Cardiac fibroblast (primary cell): ENCODE data around the gene FARP2.
A peak's percentile ranks its signal among the peaks of the same experiment; 100 is the strongest.
"Not testable (repeated sequence)": the region's sequence is repeated elsewhere in the genome, so short reads cannot be mapped to it uniquely, and the experiment has no call there.

Source experiments
- DNase-seq, 2 donors: peaks; one replicate each; pipeline versions ENCODE4 v3.0.0 to v3.0.0-alpha.2; 2010; ENCODE audit warnings: low read depth in 2 of 2
- H3K4me3 ChIP-seq, 2 donors: replicated peaks in 1 of 2; 1 replicate in 1 of 2; 2 replicates in 1 of 2; pipeline ENCODE4 v1.5.1; 2011; ENCODE audit warnings: low read depth in 2 of 2, low read length in 2 of 2, mild to moderate bottlenecking in 2 of 2, moderate library complexity in 1 of 2
- TF ChIP-seq, protein P1 (sequence below): IDR thresholded peaks from one replicate; pipeline ENCODE4 v1.5.1; 2011; ENCODE audit warnings: low read depth, mild to moderate bottlenecking, low read length, inconsistent platforms

Gene FARP2

GRCh38 chr2:241389697-241390096, 33.6 kb downstream of the FARP2 start:
- DNase-seq, result no peak
- TF ChIP-seq, protein P1, sequence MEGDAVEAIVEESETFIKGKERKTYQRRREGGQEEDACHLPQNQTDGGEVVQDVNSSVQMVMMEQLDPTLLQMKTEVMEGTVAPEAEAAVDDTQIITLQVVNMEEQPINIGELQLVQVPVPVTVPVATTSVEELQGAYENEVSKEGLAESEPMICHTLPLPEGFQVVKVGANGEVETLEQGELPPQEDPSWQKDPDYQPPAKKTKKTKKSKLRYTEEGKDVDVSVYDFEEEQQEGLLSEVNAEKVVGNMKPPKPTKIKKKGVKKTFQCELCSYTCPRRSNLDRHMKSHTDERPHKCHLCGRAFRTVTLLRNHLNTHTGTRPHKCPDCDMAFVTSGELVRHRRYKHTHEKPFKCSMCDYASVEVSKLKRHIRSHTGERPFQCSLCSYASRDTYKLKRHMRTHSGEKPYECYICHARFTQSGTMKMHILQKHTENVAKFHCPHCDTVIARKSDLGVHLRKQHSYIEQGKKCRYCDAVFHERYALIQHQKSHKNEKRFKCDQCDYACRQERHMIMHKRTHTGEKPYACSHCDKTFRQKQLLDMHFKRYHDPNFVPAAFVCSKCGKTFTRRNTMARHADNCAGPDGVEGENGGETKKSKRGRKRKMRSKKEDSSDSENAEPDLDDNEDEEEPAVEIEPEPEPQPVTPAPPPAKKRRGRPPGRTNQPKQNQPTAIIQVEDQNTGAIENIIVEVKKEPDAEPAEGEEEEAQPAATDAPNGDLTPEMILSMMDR, result no peak
- no peak overlapping the region for H3K4me3 ChIP-seq

- TF ChIP-seq, protein P1, result no peak
- no peak for DNase-seq
- H3K4me3 ChIP-seq, result no peak overlapping the region
Measured at GRCh38 chr2:241390301-241391206, 34.5 kb downstream of the FARP2 start.

DNA sequence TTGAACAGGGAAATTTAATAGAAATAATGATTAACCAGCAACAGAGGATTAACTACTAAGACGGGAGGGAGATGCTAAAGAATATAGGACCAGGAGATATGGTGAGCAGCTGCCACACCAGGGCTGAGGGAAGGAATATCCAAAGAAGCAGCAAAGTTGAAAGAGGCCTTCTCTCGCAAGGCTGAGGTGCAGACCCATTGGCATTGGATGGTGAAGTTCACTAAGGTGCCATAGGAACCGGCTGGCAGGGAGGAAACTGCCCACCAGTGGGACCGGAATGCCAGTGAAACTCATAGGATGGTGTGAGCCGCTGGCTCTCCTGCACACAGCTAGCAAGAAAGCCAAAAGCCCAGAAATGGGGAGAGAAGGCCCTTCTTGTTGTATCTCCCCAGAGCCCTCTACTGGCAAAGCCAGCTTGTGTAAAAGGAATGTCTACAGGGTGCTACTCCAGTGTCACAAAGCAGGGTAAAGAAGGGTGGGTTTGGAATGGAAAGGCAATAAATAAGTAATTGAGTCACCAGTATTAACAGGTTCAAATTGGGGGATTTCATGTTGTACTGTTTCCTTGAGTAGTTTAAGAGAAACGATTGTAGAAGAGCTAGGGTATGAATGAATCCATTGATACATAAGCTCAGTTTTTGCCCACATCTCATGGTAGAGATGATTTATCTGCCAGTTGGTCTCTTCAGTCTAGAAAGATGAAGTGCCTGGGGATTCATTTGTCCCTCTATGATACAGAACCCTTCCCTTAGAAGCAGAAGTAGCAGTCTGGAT, 36.0 kb downstream of the FARP2 start:
- peak; percentile 43 to 60 for DNase-seq
- TF ChIP-seq, protein P1, result peak; percentile 44
- H3K4me3 ChIP-seq, result no peak overlapping the region

DNA sequence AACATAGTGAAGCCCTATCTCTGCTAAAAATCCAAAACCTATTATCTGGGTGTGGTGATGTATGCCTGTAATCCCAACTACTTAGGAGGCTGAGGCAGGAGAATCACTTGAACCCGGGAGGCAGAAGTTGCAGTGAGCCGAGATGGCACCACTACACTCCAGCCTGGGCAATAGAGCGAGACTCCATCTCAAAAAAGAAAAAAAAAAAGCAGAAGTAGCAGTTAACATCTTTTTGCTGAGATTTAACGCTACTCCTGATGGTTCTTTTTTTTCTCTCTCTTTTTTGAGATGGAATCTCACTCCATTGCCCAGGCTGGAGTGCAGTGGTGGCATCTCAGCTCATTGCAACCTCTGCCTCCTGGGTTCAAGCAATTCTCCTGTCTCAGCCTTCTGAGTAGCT, 36.7 kb downstream of the FARP2 start:
- DNase-seq, H3K4me3 ChIP-seq: not testable (repeated sequence)

GRCh38 chr2:241393524-241394196, 37.6 kb downstream of the FARP2 start:
- no peak for DNase-seq
- TF ChIP-seq, protein P1, result no peak

DNA sequence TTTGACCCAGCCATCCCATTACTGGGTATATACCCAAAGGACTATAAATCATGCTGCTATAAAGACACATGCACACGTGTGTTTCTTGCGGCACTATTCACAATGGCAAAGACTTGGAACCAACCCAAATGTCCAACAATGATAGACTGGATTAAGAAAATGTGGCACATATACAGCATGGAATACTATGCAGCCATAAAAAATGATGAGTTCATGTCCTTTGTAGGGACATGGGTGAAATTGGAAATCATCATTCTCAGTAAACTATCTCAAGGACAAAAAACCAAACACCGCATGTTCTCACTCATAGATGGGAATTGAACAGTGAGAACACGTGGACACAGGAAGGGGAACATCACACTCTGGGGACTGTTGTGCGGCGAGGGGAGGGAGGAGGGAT, 40.7 kb downstream of the FARP2 start:
- not testable (repeated sequence) for H3K4me3 ChIP-seq, DNase-seq

More at GRCh38 chr2:241393524-241394196, 37.6 kb downstream of the FARP2 start:
- H3K4me3 ChIP-seq, result no peak overlapping the region

- TF ChIP-seq, protein P1, result no peak
- DNase-seq, result no peak
- H3K4me3 ChIP-seq, result no peak overlapping the region
Measured at GRCh38 chr2:241399941-241400922, 44.1 kb downstream of the FARP2 start.
